Central memory CD4-positive, alpha-beta T cell (primary cell): ENCODE data around the gene C17orf50.
A peak's percentile ranks its signal among the peaks of the same experiment; 100 is the strongest.

ENCODE experiments used
- DNase-seq: peaks from one replicate; pipeline ENCODE4 v3.0.0; 2022

C17orf50 gene

GRCh38 chr17:35757243-35757642 lies 3.4 kb upstream of the C17orf50 start:
- no peak for DNase-seq

GRCh38 chr17:35761601-35762000 lies 914 bp downstream of the C17orf50 start:
- DNase-seq: no peak

- no peak for DNase-seq
These were observed 3.1 kb downstream of the C17orf50 start for GRCh38 chr17:35763767-35764122.

- peak; percentile 79 for DNase-seq
These were observed 3.7 kb downstream of the C17orf50 start for GRCh38 chr17:35764123-35764991.

GRCh38 chr17:35765086-35765710 lies 4.5 kb downstream of the C17orf50 start:
- no peak for DNase-seq

- no peak for DNase-seq
These were observed 5.2 kb downstream of the C17orf50 start for GRCh38 chr17:35765756-35766488.

- DNase-seq: no peak
These were observed 5.8 kb downstream of the C17orf50 start for GRCh38 chr17:35766489-35766877.

GRCh38 chr17:35766903-35767510 lies 6.3 kb downstream of the C17orf50 start:
- no peak for DNase-seq

GRCh38 chr17:35768797-35769196 lies 8.1 kb downstream of the C17orf50 start:
- DNase-seq: no peak

GRCh38 chr17:35769895-35770486 lies 9.3 kb downstream of the C17orf50 start:
- no peak for DNase-seq

GRCh38 chr17:35773129-35773528 lies 12.4 kb downstream of the C17orf50 start:
- DNase-seq: no peak

- DNase-seq: no peak
These were observed 13.2 kb downstream of the C17orf50 start for GRCh38 chr17:35773679-35774425.

- DNase-seq: no peak
These were observed 13.8 kb downstream of the C17orf50 start for GRCh38 chr17:35774499-35774898.

- DNase-seq: no peak
These were observed 14.4 kb downstream of the C17orf50 start for GRCh38 chr17:35775039-35775438.

- DNase-seq: no peak
These were observed 14.9 kb downstream of the C17orf50 start for GRCh38 chr17:35775583-35775982.

GRCh38 chr17:35778641-35779196 lies 18.0 kb downstream of the C17orf50 start:
- no peak for DNase-seq

GRCh38 chr17:35780950-35781349 lies 20.3 kb downstream of the C17orf50 start:
- DNase-seq: no peak

- DNase-seq: no peak
These were observed 24.2 kb downstream of the C17orf50 start for GRCh38 chr17:35784895-35785294.

- no peak for DNase-seq
These were observed 26.3 kb downstream of the C17orf50 start for GRCh38 chr17:35786941-35787432.

- DNase-seq: no peak
These were observed 28.0 kb downstream of the C17orf50 start for GRCh38 chr17:35788477-35789368.
